AG04449 (cell line): ENCODE measurements around the gene R3HDML.

Experiments used
- CTCF ChIA-PET: fragments of 350-600 bp; formaldehyde crosslinking; extraction: SDS; loops from one replicate; lab custom pipeline; 2021; ENCODE audit warnings: antibody characterized with exemption; lab: Yijun Ruan, JAX
- POLR2A ChIA-PET: fragments of 400-600, 350-600 bp; formaldehyde crosslinking; extraction: SDS; loops from one replicate; lab custom pipeline; 2020; ENCODE audit warnings: antibody characterized with exemption, inconsistent platforms; lab: Yijun Ruan, JAX
- DNase-seq: peaks from one replicate; pipeline ENCODE4 v3.0.0-alpha.2; 2010; ENCODE audit warnings: low read depth, low spot score
- H3K4me3 ChIP-seq: 2 replicates; pipeline ENCODE4 v1.5.1; 2011; ENCODE audit warnings: low read depth, mild to moderate bottlenecking, control low read depth, low read length
- CTCF ChIP-seq: IDR thresholded peaks from one replicate; pipeline ENCODE4 v1.5.1; 2011; ENCODE audit warnings: mild to moderate bottlenecking, moderate library complexity, low read length, control low read depth, inconsistent platforms; ENCODE audit not compliant: insufficient read depth; ENCODE audit errors: missing control alignments

Gene R3HDML

GRCh38 chr20:44392088-44392775 is 55.4 kb downstream of the R3HDML start:
- ChIA-PET CTCF (interaction anchor here (0.8 to 8.1 kb wide), 8 partner anchors 8 to 217 kb away, joined by 3 to 98 read pairs (median 4); no protein-coding TSS in a partner anchor), POLR2A (no interaction called here)
- no peak overlapping the region for H3K4me3 ChIP-seq
- no peak for TF ChIP-seq CTCF
- no peak for DNase-seq

DNA sequence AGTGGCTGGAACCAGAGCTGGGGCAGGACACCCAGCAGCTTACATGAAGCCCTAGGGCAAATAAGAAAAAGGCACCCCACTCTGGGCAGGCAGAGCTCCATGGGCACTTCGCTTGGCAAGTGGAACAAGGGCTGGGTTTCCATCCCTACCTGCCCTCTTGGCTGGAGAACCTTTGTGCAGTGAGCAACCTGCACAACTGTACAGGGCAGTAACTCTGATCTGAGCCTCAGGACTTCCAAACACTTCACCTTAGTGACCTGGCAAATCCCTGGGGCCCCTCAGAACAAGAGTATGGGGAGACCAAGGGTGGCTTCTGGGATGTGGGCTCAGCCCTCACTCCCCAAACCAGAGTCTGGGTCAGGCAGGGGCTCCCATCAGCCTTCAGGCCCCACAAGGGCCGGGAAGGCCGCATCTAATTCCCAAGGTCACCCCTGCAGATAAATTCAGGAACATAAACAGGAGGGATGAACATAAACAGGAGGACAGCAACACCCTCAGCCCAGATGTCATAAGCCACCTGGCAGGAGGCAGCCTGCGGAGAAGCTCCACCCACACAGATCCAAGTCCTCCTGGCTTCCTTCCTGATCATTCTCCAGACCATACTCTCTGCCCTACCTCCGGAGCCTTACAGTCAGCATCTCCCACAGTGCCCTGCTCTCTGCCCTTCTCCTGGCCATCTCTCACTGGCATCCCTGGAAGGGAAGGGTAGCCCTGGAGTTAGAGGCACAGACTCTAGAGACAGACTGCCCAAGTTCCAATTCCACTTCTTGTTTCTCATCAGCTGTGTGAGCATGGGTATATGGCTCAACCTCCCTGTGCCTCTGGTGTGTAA is 56.1 kb downstream of the R3HDML start:
- TF ChIP-seq CTCF: no peak
- CTCF ChIA-PET: interaction anchor here (0.8 to 8.1 kb wide), 4 partner anchors 9 to 216 kb away, joined by 3 to 98 read pairs (median 30); no protein-coding TSS in a partner anchor
- POLR2A ChIA-PET: no interaction called here
- H3K4me3 ChIP-seq: no peak overlapping the region
- no peak for DNase-seq

GRCh38 chr20:44393608-44394451 is 57.0 kb downstream of the R3HDML start:
- no peak for DNase-seq
- ChIA-PET CTCF (interaction anchor here (1.8 to 8.1 kb wide), 4 partner anchors 10 to 216 kb away, joined by 9 to 98 read pairs (median 54); no protein-coding TSS in a partner anchor), POLR2A (no interaction called here)
- no peak overlapping the region for H3K4me3 ChIP-seq
- no peak for TF ChIP-seq CTCF

DNA sequence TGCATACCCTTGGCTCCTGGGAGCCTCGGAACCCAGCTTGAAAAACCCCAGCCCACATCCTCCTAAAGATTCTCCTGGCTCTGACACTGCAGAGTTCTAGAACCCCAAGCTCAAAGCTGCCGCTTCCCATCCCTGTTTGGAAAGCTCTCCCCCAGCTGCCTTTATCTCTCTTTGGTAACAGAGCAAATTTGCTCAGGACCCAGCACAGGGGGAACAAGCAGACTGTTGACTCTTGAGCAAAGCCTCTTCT is 57.5 kb downstream of the R3HDML start:
- H3K4me3 ChIP-seq: no peak overlapping the region
- ChIA-PET CTCF (interaction anchor here (0.6 to 8.1 kb wide), 4 partner anchors 11 to 289 kb away, joined by 3 to 98 read pairs (median 30); no protein-coding TSS in a partner anchor), POLR2A (no interaction called here)

GRCh38 chr20:44394702-44395460 is 58.0 kb downstream of the R3HDML start:
- no peak for DNase-seq
- ChIA-PET CTCF (interaction anchor here (0.6 to 8.1 kb wide), 5 partner anchors 11 to 288 kb away, joined by 3 to 98 read pairs (median 9); no protein-coding TSS in a partner anchor), POLR2A (no interaction called here)
- no peak overlapping the region for H3K4me3 ChIP-seq
- TF ChIP-seq CTCF: no peak

More for the DNA sequence above, 57.5 kb downstream of the R3HDML start:
- no peak for DNase-seq
- no peak for TF ChIP-seq CTCF
